ENCODE measurements around the gene PIP5K1B. TPM values are rescaled to one million over a fixed set of nuclear protein-coding genes. Genes with fewer than 3 reads are reported as not detected.
A peak's percentile ranks its signal among the peaks of the same experiment; 100 is the strongest.

The PIP5K1B gene
- total RNA-seq, 1 experiment from 2014 or later, result 5.2 TPM

GRCh38 chr9:69054989-69055388 lies 349.9 kb downstream of the PIP5K1B start:
- DNase-seq (ENCODE audit: low spot score) (no peak), ATAC-seq (no peak)
- H3K9me3 Mint-ChIP-seq, result no peaks in the 10 kb centered on the region
- H3K36me3 Mint-ChIP-seq, result peaks cover 37% of the 10 kb centered on the region
- POLR2A ChIA-PET, result no interaction called here
- peak overlapping the region; percentile 23 for H3K27ac Mint-ChIP-seq
- H3K4me1 Mint-ChIP-seq, result peaks cover 6% of the 10 kb centered on the region
- H3K27me3 Mint-ChIP-seq (ENCODE audit: low read depth), result no peaks in the 10 kb centered on the region
- H3K4me3 Mint-ChIP-seq, result no peak overlapping the region
- CTCF ChIA-PET, result interaction anchor here (0.6 to 4.6 kb wide), 5 partner anchors 9 to 182 kb away, joined by 4 to 32 read pairs (median 6); no protein-coding TSS in a partner anchor
- TF ChIP-seq RELA (CRISPR knock-in tag; IDR thresholded peaks at IDR 0.05; ENCODE audit: borderline replicate concordance) (no peak), TEAD1 (CRISPR knock-in tag; IDR thresholded peaks at IDR 0.05) (no peak), ESRRA (CRISPR knock-in tag; IDR thresholded peaks at IDR 0.05; ENCODE audit: borderline replicate concordance) (no peak), MYBL2 (CRISPR knock-in tag; IDR thresholded peaks at IDR 0.05) (no peak), KAT7 (CRISPR knock-in tag; IDR thresholded peaks at IDR 0.05; ENCODE audit: borderline replicate concordance) (no peak), NFYB (CRISPR knock-in tag; conservative IDR thresholded peaks at IDR 0.05; ENCODE audit: low read depth) (no peak)

DNA sequence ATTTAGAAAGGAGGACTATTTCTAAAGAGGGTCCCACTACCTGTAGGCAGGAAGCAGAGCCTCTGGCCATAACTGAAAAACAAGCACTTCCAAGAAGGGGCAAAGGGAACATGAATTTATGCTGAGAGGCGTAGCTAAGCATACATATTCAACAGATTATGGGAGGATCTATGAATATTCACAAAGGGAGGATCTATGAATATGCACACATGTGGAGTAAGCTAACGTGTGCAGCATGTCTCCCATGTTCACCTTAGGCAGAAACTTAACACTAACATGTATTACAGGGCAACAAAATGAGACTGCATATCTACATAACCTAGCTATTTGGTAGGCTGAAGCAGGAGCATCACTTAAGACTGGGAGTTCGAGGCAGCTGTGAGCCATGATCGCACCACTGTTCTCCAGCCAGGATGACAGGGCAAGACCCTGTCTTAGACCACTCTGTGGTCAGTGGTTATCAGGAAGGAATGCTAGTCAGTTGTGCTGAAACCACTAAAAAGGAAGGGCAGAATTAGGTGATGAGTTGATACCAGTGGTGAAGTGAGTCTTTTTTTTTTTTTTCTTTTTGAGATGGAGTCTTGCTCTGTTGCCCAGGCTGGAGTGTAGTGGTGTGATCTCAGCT lies 351.3 kb downstream of the PIP5K1B start:
- peaks cover 17% of the 10 kb centered on the region for H3K4me1 Mint-ChIP-seq
- peaks cover 33% of the 10 kb centered on the region for H3K36me3 Mint-ChIP-seq
- no peaks in the 10 kb centered on the region for H3K27me3 Mint-ChIP-seq (ENCODE audit: low read depth)
- ATAC-seq, result no peak
- ChIA-PET POLR2A (interaction anchor here (0.6 kb wide), 1 partner anchor 10 kb away, joined by 3 read pairs; no protein-coding TSS in a partner anchor), CTCF (interaction anchor here (1.0 to 4.6 kb wide), 7 partner anchors 10 to 167 kb away, joined by 3 to 32 read pairs (median 3); partner anchors contain the start of gene FXN)
- DNase-seq (ENCODE audit: low spot score), result no peak
- H3K4me3 Mint-ChIP-seq, result no peak overlapping the region
- H3K27ac Mint-ChIP-seq, result peak overlapping the region; percentile 92; the same call in 1 of the 2 replicates
- TF ChIP-seq SP1 (CRISPR knock-in tag; conservative IDR thresholded peaks at IDR 0.05) (no peak), CBFB (CRISPR knock-in tag; IDR thresholded peaks at IDR 0.05; ENCODE audit: low read depth) (no peak), ZNF317 (CRISPR knock-in tag; IDR thresholded peaks at IDR 0.05; ENCODE audit: borderline replicate concordance, low read depth) (no peak), SMAD4 (CRISPR knock-in tag; IDR thresholded peaks at IDR 0.05) (no peak), ZBTB21 (CRISPR knock-in tag; IDR thresholded peaks at IDR 0.05; ENCODE audit: borderline replicate concordance) (no peak)
- H3K9me3 Mint-ChIP-seq, result no peaks in the 10 kb centered on the region

DNA sequence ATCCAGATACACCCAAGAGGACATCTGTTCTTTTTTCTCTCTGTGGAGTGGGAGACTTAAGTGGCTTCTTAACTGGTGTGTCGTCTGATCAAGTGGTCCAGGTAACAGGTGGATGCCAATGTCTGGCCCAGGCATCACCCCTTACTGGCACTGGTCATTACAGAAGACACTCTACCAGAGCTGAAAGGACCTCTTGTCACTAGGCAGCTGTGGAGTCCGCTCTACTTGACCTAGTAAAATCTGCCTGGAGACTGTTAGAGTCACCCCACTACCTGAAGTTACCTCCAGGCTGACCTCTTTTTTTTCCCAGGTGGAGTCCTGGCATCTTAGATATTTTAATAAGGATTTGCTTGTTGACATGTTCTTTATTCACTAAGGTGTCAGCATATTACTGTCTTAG lies 353.1 kb downstream of the PIP5K1B start:
- Mint-ChIP-seq H3K27ac (no peak overlapping the region; the same call in 1 of the 2 replicates), H3K36me3 (peaks cover 36% of the 10 kb centered on the region), H3K4me3 (no peak overlapping the region), H3K27me3 (ENCODE audit: low read depth) (no peaks in the 10 kb centered on the region), H3K9me3 (no peaks in the 10 kb centered on the region), H3K4me1 (peaks cover 17% of the 10 kb centered on the region)
- no peak for ATAC-seq
- no peak for DNase-seq (ENCODE audit: low spot score)
- CTCF ChIA-PET, result interaction anchor here (0.9 to 1.1 kb wide), 2 partner anchors 100 to 135 kb away, joined by 3 read pairs; no protein-coding TSS in a partner anchor
- TF ChIP-seq ZNF138 (CRISPR knock-in tag; conservative IDR thresholded peaks at IDR 0.05), result no peak
- no peak for TF ChIP-seq KAT7 (CRISPR knock-in tag; IDR thresholded peaks at IDR 0.05; ENCODE audit: borderline replicate concordance)
- TF ChIP-seq ATF3 (CRISPR knock-in tag; conservative IDR thresholded peaks at IDR 0.05), result no peak
- TF ChIP-seq OVOL2 (CRISPR knock-in tag; IDR thresholded peaks at IDR 0.05; ENCODE audit: borderline replicate concordance), result no peak
- TF ChIP-seq NFYB (CRISPR knock-in tag; conservative IDR thresholded peaks at IDR 0.05; ENCODE audit: low read depth), result no peak
- TF ChIP-seq, protein P1, sequence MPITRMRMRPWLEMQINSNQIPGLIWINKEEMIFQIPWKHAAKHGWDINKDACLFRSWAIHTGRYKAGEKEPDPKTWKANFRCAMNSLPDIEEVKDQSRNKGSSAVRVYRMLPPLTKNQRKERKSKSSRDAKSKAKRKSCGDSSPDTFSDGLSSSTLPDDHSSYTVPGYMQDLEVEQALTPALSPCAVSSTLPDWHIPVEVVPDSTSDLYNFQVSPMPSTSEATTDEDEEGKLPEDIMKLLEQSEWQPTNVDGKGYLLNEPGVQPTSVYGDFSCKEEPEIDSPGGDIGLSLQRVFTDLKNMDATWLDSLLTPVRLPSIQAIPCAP (CRISPR knock-in tag; IDR thresholded peaks at IDR 0.05), result no peak
- TF ChIP-seq ZBTB21 (CRISPR knock-in tag; IDR thresholded peaks at IDR 0.05; ENCODE audit: borderline replicate concordance), result no peak
- TF ChIP-seq, protein P2, sequence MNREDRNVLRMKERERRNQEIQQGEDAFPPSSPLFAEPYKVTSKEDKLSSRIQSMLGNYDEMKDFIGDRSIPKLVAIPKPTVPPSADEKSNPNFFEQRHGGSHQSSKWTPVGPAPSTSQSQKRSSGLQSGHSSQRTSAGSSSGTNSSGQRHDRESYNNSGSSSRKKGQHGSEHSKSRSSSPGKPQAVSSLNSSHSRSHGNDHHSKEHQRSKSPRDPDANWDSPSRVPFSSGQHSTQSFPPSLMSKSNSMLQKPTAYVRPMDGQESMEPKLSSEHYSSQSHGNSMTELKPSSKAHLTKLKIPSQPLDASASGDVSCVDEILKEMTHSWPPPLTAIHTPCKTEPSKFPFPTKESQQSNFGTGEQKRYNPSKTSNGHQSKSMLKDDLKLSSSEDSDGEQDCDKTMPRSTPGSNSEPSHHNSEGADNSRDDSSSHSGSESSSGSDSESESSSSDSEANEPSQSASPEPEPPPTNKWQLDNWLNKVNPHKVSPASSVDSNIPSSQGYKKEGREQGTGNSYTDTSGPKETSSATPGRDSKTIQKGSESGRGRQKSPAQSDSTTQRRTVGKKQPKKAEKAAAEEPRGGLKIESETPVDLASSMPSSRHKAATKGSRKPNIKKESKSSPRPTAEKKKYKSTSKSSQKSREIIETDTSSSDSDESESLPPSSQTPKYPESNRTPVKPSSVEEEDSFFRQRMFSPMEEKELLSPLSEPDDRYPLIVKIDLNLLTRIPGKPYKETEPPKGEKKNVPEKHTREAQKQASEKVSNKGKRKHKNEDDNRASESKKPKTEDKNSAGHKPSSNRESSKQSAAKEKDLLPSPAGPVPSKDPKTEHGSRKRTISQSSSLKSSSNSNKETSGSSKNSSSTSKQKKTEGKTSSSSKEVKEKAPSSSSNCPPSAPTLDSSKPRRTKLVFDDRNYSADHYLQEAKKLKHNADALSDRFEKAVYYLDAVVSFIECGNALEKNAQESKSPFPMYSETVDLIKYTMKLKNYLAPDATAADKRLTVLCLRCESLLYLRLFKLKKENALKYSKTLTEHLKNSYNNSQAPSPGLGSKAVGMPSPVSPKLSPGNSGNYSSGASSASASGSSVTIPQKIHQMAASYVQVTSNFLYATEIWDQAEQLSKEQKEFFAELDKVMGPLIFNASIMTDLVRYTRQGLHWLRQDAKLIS (CRISPR knock-in tag; IDR thresholded peaks at IDR 0.05; ENCODE audit: borderline replicate concordance), result no peak
- no peak for TF ChIP-seq ZSCAN18 (CRISPR knock-in tag; IDR thresholded peaks at IDR 0.05)
- TF ChIP-seq TEAD4 (CRISPR knock-in tag; IDR thresholded peaks at IDR 0.05), result no peak
- no peak for TF ChIP-seq NFE2L1 (CRISPR knock-in tag; IDR thresholded peaks at IDR 0.05)
- no peak for TF ChIP-seq ZNF416 (CRISPR knock-in tag; IDR thresholded peaks at IDR 0.05)
- TF ChIP-seq, protein P3, sequence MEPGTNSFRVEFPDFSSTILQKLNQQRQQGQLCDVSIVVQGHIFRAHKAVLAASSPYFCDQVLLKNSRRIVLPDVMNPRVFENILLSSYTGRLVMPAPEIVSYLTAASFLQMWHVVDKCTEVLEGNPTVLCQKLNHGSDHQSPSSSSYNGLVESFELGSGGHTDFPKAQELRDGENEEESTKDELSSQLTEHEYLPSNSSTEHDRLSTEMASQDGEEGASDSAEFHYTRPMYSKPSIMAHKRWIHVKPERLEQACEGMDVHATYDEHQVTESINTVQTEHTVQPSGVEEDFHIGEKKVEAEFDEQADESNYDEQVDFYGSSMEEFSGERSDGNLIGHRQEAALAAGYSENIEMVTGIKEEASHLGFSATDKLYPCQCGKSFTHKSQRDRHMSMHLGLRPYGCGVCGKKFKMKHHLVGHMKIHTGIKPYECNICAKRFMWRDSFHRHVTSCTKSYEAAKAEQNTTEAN (CRISPR knock-in tag; IDR thresholded peaks at IDR 0.05), result no peak
- TF ChIP-seq, protein P4, sequence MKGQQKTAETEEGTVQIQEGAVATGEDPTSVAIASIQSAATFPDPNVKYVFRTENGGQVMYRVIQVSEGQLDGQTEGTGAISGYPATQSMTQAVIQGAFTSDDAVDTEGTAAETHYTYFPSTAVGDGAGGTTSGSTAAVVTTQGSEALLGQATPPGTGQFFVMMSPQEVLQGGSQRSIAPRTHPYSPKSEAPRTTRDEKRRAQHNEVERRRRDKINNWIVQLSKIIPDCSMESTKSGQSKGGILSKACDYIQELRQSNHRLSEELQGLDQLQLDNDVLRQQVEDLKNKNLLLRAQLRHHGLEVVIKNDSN (CRISPR knock-in tag; IDR thresholded peaks at IDR 0.05), result no peak
- POLR2A ChIA-PET, result no interaction called here

Measured in WTC11 (cell line).